Skeletal muscle satellite cell (primary cell): ENCODE data around the gene ZNF99. TPM values are rescaled to one million over a fixed set of nuclear protein-coding genes. Genes with fewer than 3 reads are reported as not detected.
"Not testable (repeated sequence)": the region's sequence is repeated elsewhere in the genome, so short reads cannot be mapped to it uniquely, and the experiment has no call there.

Experiments
- H3K27me3 ChIP-seq: 2 replicates; pipeline ENCODE4 v1.7.0; 2013; ENCODE audit warnings: low read length; ENCODE audit not compliant: control insufficient read depth, insufficient read depth
- H3K36me3 ChIP-seq: 2 replicates; pipeline ENCODE4 v1.7.0; 2013; ENCODE audit warnings: mild to moderate bottlenecking, control low read depth, low read length; ENCODE audit not compliant: insufficient read depth
- H3K4me1 ChIP-seq: 2 replicates; pipeline ENCODE4 v1.7.0; 2013; ENCODE audit warnings: low read length; ENCODE audit not compliant: control insufficient read depth, insufficient read depth
- H3K4me2 ChIP-seq: 2 replicates; pipeline ENCODE4 v1.7.0; 2013; ENCODE audit warnings: mild to moderate bottlenecking, low read length
- H3K4me3 ChIP-seq: 2 replicates; pipeline ENCODE4 v1.7.0; 2013; ENCODE audit warnings: low read length
- H3K9ac ChIP-seq: 2 replicates; pipeline ENCODE4 v1.7.0; 2013; ENCODE audit warnings: mild to moderate bottlenecking, low read depth, low read length, moderate library complexity
- H3K9me3 ChIP-seq: replicated peaks from 2 replicates; pipeline ENCODE4 v1.7.0; 2013; ENCODE audit warnings: mild to moderate bottlenecking, control low read depth, low read length
- total RNA-seq: library from RNA; depleted of rRNA; stranded (reverse); fragments of >200 nt; gene quantifications from 2 replicates; pipeline ENCODE4 v1.2.3, GENCODE V29; 2012; rRNA removed

ZNF99 gene
- not detected in 2 replicates for total RNA-seq

DNA sequence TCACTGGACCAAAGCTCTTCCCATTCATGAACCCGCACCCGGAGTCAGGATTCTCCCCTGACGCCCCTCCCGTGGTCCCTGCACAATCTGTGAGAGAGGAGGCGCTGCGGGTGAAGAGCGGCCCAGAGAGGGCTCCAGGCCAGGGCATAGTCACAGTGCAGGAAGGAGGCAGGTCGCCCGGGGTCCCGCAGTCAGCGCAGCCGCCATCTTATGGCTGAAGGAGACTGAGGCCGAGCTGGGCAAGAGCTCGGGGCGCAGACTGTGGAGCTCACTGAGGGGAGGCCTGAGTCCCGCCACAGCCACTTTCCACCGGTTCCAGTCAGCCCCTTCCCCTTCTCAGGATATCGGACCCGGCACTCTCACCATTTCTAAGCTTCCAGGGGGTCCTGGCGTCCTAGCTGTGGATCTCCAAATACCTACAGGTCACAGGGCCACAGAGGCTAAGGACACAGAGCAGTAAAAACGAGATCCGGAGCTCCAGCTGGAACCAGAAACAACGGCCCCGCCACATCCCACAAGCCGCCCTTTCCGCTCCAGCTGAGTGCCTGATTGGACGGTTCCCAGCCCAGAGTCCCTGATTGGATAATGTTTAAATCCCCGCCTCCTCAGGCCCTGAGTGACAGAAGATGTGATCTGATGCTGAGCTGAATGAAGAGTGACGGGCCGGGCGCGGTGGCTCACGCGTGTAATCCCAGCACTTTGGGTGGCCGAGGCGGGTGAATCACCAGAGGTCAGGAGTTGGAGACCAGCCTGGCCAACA, at the start of gene ZNF99:
Gene ZNF99 (minus strand): TSS at position 501 of the 760 bp plus-strand sequence. CDS start 135 bp downstream, at position 366.
- Histone ChIP-seq H3K4me1 (no peaks in the 10 kb centered on the region), H3K9ac (no peak within 1 kb of the TSS)

DNA sequence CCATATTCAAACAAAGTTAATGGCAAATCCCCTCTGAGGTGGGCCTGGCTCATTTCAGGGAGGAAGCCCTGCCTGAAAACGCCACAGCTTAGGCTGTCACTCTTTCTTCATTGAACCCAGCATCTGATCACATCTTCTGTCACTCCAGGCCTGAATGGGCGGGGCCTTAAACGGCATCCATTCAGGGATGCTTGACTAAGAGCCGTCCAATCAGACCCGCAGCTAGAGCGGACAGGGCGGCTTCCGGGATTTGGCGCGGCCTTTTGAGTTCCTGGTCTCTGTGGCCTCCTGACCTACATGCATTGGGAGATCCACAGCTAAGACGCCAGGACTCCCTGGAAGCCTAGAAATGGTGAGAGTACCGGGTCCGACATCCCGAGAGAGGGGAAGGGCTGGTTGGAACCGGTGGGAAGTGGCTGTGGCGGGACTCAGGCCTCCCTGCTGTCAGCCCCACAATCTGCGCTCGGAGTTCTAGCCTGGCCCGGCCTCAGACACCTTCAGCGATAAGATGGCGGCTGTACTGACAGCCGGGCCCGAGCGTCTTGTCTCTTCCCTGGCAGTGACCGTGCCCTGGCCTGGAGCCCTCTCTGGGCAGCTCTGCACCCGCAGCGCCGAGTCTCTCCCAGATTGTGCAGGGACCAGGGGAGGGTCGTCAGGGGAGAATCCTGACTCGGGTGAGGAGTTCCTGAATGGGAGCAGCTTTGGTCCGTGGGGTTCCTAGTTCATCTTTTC, 48.2 kb upstream of the ZNF99 start, which contains the start of gene ZNF723:
Gene ZNF723 (plus strand): TSS at position 261 of the 732 bp plus-strand sequence. CDS start 89 bp downstream, at position 350.
- Histone ChIP-seq H3K4me2 (no peak within 1 kb of the TSS), H3K4me3 (no peak within 1 kb of the TSS), H3K9me3 (peaks cover 7% of the 10 kb centered on the region), H3K36me3 (no peaks in the 10 kb centered on the region), H3K27me3 (no peaks in the 10 kb centered on the region), H3K9ac (no peak within 1 kb of the TSS), H3K4me1 (no peaks in the 10 kb centered on the region)

More for the DNA sequence above, at the start of gene ZNF99:
- H3K36me3 ChIP-seq, result no peaks in the 10 kb centered on the region
- H3K27me3 ChIP-seq, result no peaks in the 10 kb centered on the region
- no peaks in the 10 kb centered on the region for H3K9me3 ChIP-seq
- no peak within 1 kb of the TSS for H3K4me2 ChIP-seq
- H3K4me3 ChIP-seq, result no peak within 1 kb of the TSS

DNA sequence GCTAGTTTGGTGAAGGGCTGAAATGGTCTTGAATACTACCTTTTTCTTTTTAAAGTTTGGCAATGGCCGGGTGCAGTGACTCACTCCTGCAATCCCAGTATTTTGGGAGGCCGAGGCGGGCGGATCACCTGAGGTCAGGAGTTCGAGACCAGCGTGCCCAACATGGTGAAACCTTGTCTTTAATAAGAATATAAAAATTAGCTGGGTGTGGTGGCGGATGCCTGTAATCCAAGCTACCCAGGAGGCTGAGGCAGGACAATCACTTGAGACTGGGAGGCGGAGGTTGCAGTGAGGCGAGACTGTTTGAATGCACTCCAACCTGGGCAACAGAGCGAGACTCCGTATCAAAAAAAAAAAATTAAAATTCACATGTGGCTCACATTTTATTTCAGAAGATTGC, 47.3 kb upstream of the ZNF99 start:
- Histone ChIP-seq H3K4me1 (no peaks in the 10 kb centered on the region), H3K9me3 (peaks cover 15% of the 10 kb centered on the region), H3K4me3 (no peak overlapping the region), H3K27me3 (no peaks in the 10 kb centered on the region), H3K36me3 (no peaks in the 10 kb centered on the region), H3K9ac (no peak overlapping the region), H3K4me2 (no peak overlapping the region)

- no peak overlapping the region for H3K4me2 ChIP-seq
- no peaks in the 10 kb centered on the region for H3K36me3 ChIP-seq
- peaks cover 40% of the 10 kb centered on the region for H3K9me3 ChIP-seq
- H3K9ac ChIP-seq, result no peak overlapping the region
- no peak overlapping the region for H3K4me3 ChIP-seq
- H3K4me1 ChIP-seq, result no peaks in the 10 kb centered on the region
- H3K27me3 ChIP-seq, result no peaks in the 10 kb centered on the region
Observed at GRCh38 chr19:22814124-22814523, 30.2 kb upstream of the ZNF99 start.

GRCh38 chr19:22807061-22807835, 23.3 kb upstream of the ZNF99 start:
- Histone ChIP-seq H3K4me2 (no peak overlapping the region), H3K9ac (no peak overlapping the region), H3K9me3 (peaks cover 22% of the 10 kb centered on the region), H3K36me3 (no peaks in the 10 kb centered on the region), H3K4me3 (no peak overlapping the region), H3K27me3 (no peaks in the 10 kb centered on the region), H3K4me1 (no peaks in the 10 kb centered on the region)

- Histone ChIP-seq H3K4me1 (no peaks in the 10 kb centered on the region), H3K4me2 (no peak overlapping the region), H3K4me3 (no peak overlapping the region), H3K9me3 (peaks cover 28% of the 10 kb centered on the region), H3K36me3 (no peaks in the 10 kb centered on the region), H3K9ac (no peak overlapping the region), H3K27me3 (no peaks in the 10 kb centered on the region)
Observed at GRCh38 chr19:22806418-22806817, 22.5 kb upstream of the ZNF99 start.

DNA sequence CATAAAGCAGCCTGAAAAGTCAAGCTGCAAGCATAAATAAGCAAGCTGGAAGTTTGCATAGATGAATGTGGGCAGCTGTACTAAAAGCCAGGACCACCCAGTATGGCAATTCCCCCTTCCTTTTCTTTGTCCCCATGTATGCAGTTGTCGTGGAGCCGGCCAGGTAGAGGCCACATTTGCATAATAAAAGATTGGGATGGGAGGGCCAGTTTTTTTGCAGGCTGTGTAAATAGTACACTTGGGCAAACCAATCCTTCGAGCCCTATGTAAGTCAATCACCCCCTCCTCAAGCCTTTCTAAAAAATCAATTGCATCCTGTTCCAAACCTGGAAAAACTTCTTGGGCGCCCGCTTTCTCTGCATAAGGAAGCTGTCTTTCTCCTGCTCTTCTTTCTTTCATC, 13.1 kb upstream of the ZNF99 start:
- Histone ChIP-seq H3K27me3 (no peaks in the 10 kb centered on the region), H3K4me3 (no peak overlapping the region), H3K36me3 (no peaks in the 10 kb centered on the region), H3K4me2 (no peak overlapping the region), H3K9me3 (peaks cover 9% of the 10 kb centered on the region), H3K4me1 (no peaks in the 10 kb centered on the region), H3K9ac (no peak overlapping the region)

GRCh38 chr19:22792863-22793262, 8.9 kb upstream of the ZNF99 start:
- not testable (repeated sequence) for H3K4me3 ChIP-seq, H3K4me1 ChIP-seq, H3K9me3 ChIP-seq, H3K27me3 ChIP-seq, H3K9ac ChIP-seq, H3K4me2 ChIP-seq, H3K36me3 ChIP-seq

DNA sequence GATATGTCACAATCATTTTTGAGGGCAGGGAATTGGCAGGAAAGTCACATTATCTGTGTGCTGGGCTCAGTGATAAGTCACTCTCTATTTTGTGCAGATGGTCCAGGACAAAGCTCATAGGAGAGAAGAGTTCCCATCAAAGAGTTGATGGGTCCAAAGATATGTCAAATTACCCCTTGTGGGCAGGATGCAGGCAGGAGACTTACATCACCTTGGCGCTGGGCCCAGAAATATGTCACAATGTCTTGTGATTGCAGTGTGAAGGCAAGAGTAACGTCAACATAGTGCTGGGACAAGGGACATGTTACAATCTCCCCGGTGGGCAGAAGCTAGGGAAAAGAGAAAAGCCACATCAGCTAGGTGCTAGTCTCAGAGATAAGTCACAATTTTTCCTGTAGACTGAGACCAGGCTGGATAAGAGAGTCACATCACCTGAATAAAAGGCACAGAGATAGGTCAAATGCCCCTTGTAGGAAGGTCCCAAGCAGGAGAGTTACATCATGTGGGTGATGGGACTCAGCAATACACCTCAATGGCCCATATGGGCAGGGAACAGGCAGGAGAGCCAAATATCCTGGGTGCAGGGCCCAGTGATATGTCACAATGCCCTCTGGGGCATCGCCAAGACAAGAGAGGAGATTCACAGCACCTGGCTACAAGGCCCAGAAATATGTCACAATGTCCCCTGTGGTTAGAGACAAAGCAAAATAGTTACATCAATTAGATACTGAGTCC, 47.9 kb downstream of the ZNF99 start:
- no peak overlapping the region for H3K4me3 ChIP-seq
- no peak overlapping the region for H3K9ac ChIP-seq
- H3K36me3 ChIP-seq, result no peaks in the 10 kb centered on the region
- H3K4me1 ChIP-seq, result no peaks in the 10 kb centered on the region
- H3K9me3 ChIP-seq, result peaks cover 22% of the 10 kb centered on the region
- H3K27me3 ChIP-seq, result no peaks in the 10 kb centered on the region
- H3K4me2 ChIP-seq, result no peak overlapping the region

DNA sequence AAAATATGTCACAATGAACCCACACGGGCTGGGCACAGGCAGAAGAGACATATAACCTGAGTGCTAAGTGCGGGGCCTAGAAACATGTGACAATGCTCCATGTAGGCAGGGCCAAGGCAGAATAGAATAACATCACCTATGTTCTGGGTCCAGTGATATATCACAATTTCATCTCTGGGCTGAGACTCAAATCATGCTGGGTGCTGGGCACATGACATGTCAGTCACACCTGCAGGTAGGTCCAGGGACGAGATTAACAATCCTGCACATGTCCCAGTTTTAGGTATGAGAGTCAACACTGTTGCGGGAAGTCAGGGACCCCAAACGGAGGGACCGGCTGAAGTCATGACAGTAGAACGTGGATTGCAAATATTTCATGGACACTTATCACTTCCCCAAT, 50.3 kb downstream of the ZNF99 start:
- Histone ChIP-seq H3K9me3 (peaks cover 26% of the 10 kb centered on the region), H3K4me2 (no peak overlapping the region), H3K4me3 (no peak overlapping the region), H3K9ac (no peak overlapping the region), H3K4me1 (no peaks in the 10 kb centered on the region), H3K27me3 (no peaks in the 10 kb centered on the region), H3K36me3 (no peaks in the 10 kb centered on the region)

DNA sequence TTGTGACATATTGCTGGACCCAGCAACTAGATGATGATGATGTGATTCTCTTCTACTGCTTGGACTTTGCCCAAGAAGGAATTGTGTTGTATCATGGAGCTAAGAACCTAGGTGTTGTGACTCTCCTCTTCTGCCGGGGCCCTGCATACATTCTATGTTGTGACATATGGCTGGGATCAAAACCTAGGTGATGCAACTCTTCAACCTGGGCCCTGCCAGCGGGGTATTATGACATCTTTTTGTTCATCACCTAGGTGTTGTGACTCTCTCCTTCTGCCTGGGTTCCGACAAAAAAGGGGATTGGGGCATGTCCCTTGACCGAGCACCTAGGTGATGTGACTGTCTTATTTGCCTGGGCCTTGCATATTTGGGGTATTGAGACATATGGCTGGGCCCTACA, 55.7 kb downstream of the ZNF99 start:
- H3K36me3 ChIP-seq, H3K4me2 ChIP-seq, H3K27me3 ChIP-seq, H3K4me3 ChIP-seq, H3K4me1 ChIP-seq, H3K9me3 ChIP-seq, H3K9ac ChIP-seq: not testable (repeated sequence)
